Measurements from ENCODE around the gene ICA1. TPM values are rescaled to one million over a fixed set of nuclear protein-coding genes. Genes with fewer than 3 reads are reported as not detected.

The ICA1 gene
- total and polyA plus RNA-seq, 2 of the 13 experiments (the other 11 are each of a cell fraction or from before 2014, with no cell fraction given) = 0.29 TPM; not detected in 1

- TF ChIP-seq PATZ1 (CRISPR knock-in tag; IDR thresholded peaks at IDR 0.05) (no peak), CC2D1A (CRISPR knock-in tag; IDR thresholded peaks at IDR 0.05) (no peak), ZNF800 (CRISPR knock-in tag; IDR thresholded peaks at IDR 0.05) (no peak), HMGXB4 (CRISPR knock-in tag; IDR thresholded peaks at IDR 0.05; ENCODE audit: borderline replicate concordance in 1 of 2, low read depth in 1 of 2) (no peak), NAIF1 (CRISPR knock-in tag; IDR thresholded peaks at IDR 0.05; ENCODE audit: borderline replicate concordance) (no peak), GLI4 (CRISPR knock-in tag; IDR thresholded peaks at IDR 0.05; ENCODE audit: borderline replicate concordance) (no peak), HMG20B (CRISPR knock-in tag; conservative IDR thresholded peaks at IDR 0.05) (no peak), FOSL2 (CRISPR knock-in tag; IDR thresholded peaks at IDR 0.05) (no peak), ZNF460 (CRISPR knock-in tag; IDR thresholded peaks at IDR 0.05; ENCODE audit: borderline replicate concordance) (no peak), ZFP36L2 (CRISPR knock-in tag; IDR thresholded peaks at IDR 0.05) (no peak), FOXJ3 (CRISPR knock-in tag; IDR thresholded peaks at IDR 0.05; ENCODE audit: borderline replicate concordance) (no peak), HOXA5 (CRISPR knock-in tag; IDR thresholded peaks at IDR 0.05) (no peak), RCOR2 (CRISPR knock-in tag; IDR thresholded peaks at IDR 0.05) (no peak)
Observed at GRCh38 chr7:8114175-8114574, 147.8 kb downstream of the ICA1 start (continued).
